SH-SY5Y (cell line): ENCODE results near the gene LOXL3.

Source experiments
- GATA2 ChIP-seq: IDR thresholded peaks from 2 replicates; pipeline ENCODE4 v1.6.1; 2011; ENCODE audit warnings: mild to moderate bottlenecking, low read depth, low read length
- GATA3 ChIP-seq: IDR thresholded peaks from 2 replicates; pipeline ENCODE4 v1.6.1; 2011; ENCODE audit warnings: low read depth, mild to moderate bottlenecking, low read length, moderate library complexity

DNA sequence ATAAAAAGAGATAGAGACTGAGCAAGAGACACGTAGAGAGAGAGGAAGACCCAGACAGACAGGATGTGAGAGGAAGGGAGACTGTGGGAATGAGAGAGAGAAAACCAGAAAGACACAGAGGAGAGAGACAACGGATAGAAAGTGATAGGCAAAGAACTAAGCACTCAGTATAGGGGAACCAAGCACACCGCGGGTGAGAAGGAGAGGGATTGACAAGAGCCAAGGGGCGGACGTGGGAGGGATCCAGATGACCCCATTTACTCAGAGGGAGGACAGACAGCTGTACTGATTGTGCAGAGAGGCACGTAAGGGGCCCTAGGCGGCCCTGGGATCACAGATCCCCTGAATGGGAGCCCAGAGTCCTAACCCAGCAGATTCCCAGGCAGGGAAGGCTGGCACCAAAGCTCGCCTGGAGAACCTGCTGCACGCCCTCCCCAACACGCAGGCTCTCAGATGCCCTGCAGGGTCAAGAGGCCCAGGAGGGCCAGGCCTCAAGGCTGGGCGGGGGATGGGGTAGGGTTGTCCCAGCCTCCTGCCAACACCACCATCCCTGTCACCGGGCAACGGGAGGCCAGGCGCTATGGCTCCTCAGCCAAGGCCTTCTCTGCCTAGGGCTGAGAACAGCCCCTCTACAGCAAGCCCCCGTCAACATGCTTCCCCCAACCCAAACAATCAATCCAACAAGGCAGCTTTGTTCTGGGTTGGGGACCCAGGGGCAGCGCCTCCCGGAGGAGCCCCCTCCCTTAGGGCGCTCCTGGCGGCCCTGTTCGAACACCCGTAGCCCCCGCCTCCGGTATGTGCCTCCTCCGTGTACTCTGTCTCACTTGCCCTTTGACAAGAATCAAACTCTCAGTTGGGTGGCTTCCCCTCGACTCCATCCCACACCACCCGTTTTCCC lies 579 bp downstream of the LOXL3 start:
- TF ChIP-seq GATA3 (no peak), GATA2 (no peak)
